HG03025 (cell line): ENCODE data around the gene SCGB1A1.
"Not testable (repeated sequence)": the region's sequence is repeated elsewhere in the genome, so short reads cannot be mapped to it uniquely, and the experiment has no call there.

Source experiments
- ATAC-seq: cut with Tn5 transposase; IDR thresholded peaks from one replicate; pipeline ENCODE4 v1.9.1; 2021; ENCODE audit warnings: mild to moderate bottlenecking, moderate library complexity; ENCODE audit not compliant: unreplicated experiment, low FRiP score

Gene SCGB1A1

GRCh38 chr11:62418733-62419132, at the start of gene SCGB1A1:
Gene SCGB1A1, plus strand, starts transcription at chr11:62419033. Its CDS starts 63 bp downstream, at chr11:62419096.
- no peak for ATAC-seq

GRCh38 chr11:62370743-62371440, 47.9 kb upstream of the SCGB1A1 start:
- no peak for ATAC-seq

- no peak for ATAC-seq
Measured at GRCh38 chr11:62372871-62373270, 46.0 kb upstream of the SCGB1A1 start.

GRCh38 chr11:62373464-62374119, 45.2 kb upstream of the SCGB1A1 start:
- ATAC-seq = no peak

GRCh38 chr11:62374801-62375200, 44.0 kb upstream of the SCGB1A1 start:
- no peak for ATAC-seq

GRCh38 chr11:62378459-62379063, 40.3 kb upstream of the SCGB1A1 start:
- ATAC-seq = not testable (repeated sequence)

GRCh38 chr11:62379586-62379985, 39.2 kb upstream of the SCGB1A1 start:
- not testable (repeated sequence) for ATAC-seq

GRCh38 chr11:62380821-62381245, 38.0 kb upstream of the SCGB1A1 start:
- ATAC-seq = not testable (repeated sequence)

- ATAC-seq = no peak
Measured at GRCh38 chr11:62383822-62384221, 35.0 kb upstream of the SCGB1A1 start.

GRCh38 chr11:62386083-62386482, 32.8 kb upstream of the SCGB1A1 start:
- not testable (repeated sequence) for ATAC-seq

- ATAC-seq = no peak
Measured at GRCh38 chr11:62387381-62387780, 31.5 kb upstream of the SCGB1A1 start.

GRCh38 chr11:62388999-62389398, 29.8 kb upstream of the SCGB1A1 start:
- ATAC-seq = no peak

GRCh38 chr11:62390237-62390636, 28.6 kb upstream of the SCGB1A1 start:
- no peak for ATAC-seq

- no peak for ATAC-seq
Measured at GRCh38 chr11:62390722-62391121, 28.1 kb upstream of the SCGB1A1 start.

GRCh38 chr11:62391642-62392425, 27.0 kb upstream of the SCGB1A1 start:
- no peak for ATAC-seq

GRCh38 chr11:62392506-62392905, 26.3 kb upstream of the SCGB1A1 start:
- no peak for ATAC-seq

- no peak for ATAC-seq
Measured at GRCh38 chr11:62393061-62393611, 25.7 kb upstream of the SCGB1A1 start.

- no peak for ATAC-seq
Measured at GRCh38 chr11:62393735-62394134, 25.1 kb upstream of the SCGB1A1 start.

GRCh38 chr11:62394825-62395538, 23.9 kb upstream of the SCGB1A1 start:
- ATAC-seq = no peak
